GM12878 (cell line): ENCODE measurements around the gene GPR31. TPM values are rescaled to one million over a fixed set of nuclear protein-coding genes. Genes with fewer than 3 reads are reported as not detected.
A peak's percentile ranks its signal among the peaks of the same experiment; 100 is the strongest.

ENCODE experiments used
- ATAC-seq: fragments of 200-7000 bp; cut with Tn5 transposase; 3 replicates; pipeline ENCODE4 v1.9.1; 2020; ENCODE audit warnings: mild to moderate bottlenecking, moderate library complexity
- BruUV-seq: library from RNA; stranded (reverse); fragments of 400-500 nt; replicated peaks from 2 replicates; lab custom pipeline; 2021; lab: Mats Ljungman, UMichigan
- CTCF ChIA-PET: fragments of 300-600 bp; sonication (Branson Sonifier 250); formaldehyde crosslinking; extraction: SDS; loops from one replicate; lab custom pipeline; 2021; ENCODE audit warnings: inconsistent platforms; lab: Yijun Ruan, JAX
- POLR2A ChIA-PET: fragments of 350-600 bp; formaldehyde crosslinking; extraction: SDS; loops from one replicate; lab custom pipeline; 2021; ENCODE audit warnings: inconsistent platforms; lab: Charles Lee
- RAD21 ChIA-PET: fragments of 300-600 bp; sonication (Branson Sonifier 250); formaldehyde crosslinking; loops from one replicate; lab custom pipeline; 2023; ENCODE audit warnings: antibody characterized with exemption; ENCODE audit not compliant: unreplicated experiment; lab: Charles Lee
- SMC1A ChIA-PET: fragments of 300-600 bp; sonication (Branson Sonifier 250); formaldehyde crosslinking; loops from one replicate; lab custom pipeline; 2023; ENCODE audit not compliant: unreplicated experiment, uncharacterized antibody; lab: Charles Lee
- DNase-seq: peaks from one replicate; pipeline ENCODE4 v3.0.0-alpha.2; 2011; ENCODE audit warnings: low read depth, low spot score
- FAIRE-seq: peaks from 3 replicates; lab custom pipeline; 2011; peaks lifted over from hg19 to GRCh38; lab: Jason Lieb, UNC
- H2AFZ ChIP-seq: 2 replicates; pipeline ENCODE4 v1.6.0; 2011; ENCODE audit warnings: low read depth, low read length, control low read depth; ENCODE audit not compliant: control insufficient read depth
- H3K27ac ChIP-seq: 2 replicates; pipeline ENCODE4 v1.5.1; 2011; ENCODE audit warnings: control low read depth; ENCODE audit not compliant: control insufficient read depth, insufficient read depth
- H3K27me3 ChIP-seq, 2 experiments: replicated peaks in 1 of 2; 2 replicates each; pipeline versions ENCODE4 v1.6.0 to v1.6.1; 2011; ENCODE audit warnings: low read length in 1 of 2; ENCODE audit not compliant: control insufficient read depth in 2 of 2, insufficient read depth in 2 of 2
- H3K36me3 ChIP-seq, 2 experiments: 2 replicates each; pipeline ENCODE4 v1.5.1; 2011; ENCODE audit warnings: low read length in 1 of 2; ENCODE audit not compliant: control insufficient read depth in 2 of 2, insufficient read depth in 2 of 2
- H3K4me1 ChIP-seq: 2 replicates; pipeline ENCODE4 v1.6.1; 2011; ENCODE audit warnings: mild to moderate bottlenecking, low read length, moderate library complexity, mixed read lengths; ENCODE audit not compliant: control insufficient read depth, insufficient read depth
- H3K4me2 ChIP-seq: 2 replicates; pipeline ENCODE4 v1.6.0; 2011; ENCODE audit warnings: control low read depth; ENCODE audit not compliant: control insufficient read depth, insufficient read depth
- H3K4me3 ChIP-seq: fragments of 200-600 bp; sonication (generic); 2 replicates; pipeline ENCODE4 v1.5.1; 2016
- H3K79me2 ChIP-seq: 2 replicates; pipeline ENCODE4 v1.6.0; 2011; ENCODE audit warnings: low read length; ENCODE audit not compliant: control insufficient read depth, insufficient read depth
- H3K9ac ChIP-seq: 2 replicates; pipeline ENCODE4 v1.8.0; 2011; ENCODE audit warnings: low read length, control low read depth, mixed read lengths; ENCODE audit not compliant: control insufficient read depth, insufficient read depth
- H3K9me3 ChIP-seq: replicated peaks from 3 replicates; pipeline ENCODE4 v1.5.1; 2011; ENCODE audit warnings: mild to moderate bottlenecking, low read length; ENCODE audit not compliant: control insufficient read depth, insufficient read depth
- H4K20me1 ChIP-seq: 2 replicates; pipeline ENCODE4 v1.6.0; 2011; ENCODE audit not compliant: control insufficient read depth, insufficient read depth
- CREB1 ChIP-seq: IDR thresholded peaks from 2 replicates; pipeline ENCODE4 v1.6.1; 2012; ENCODE audit warnings: low read depth, mild to moderate bottlenecking, inconsistent platforms
- CTCF ChIP-seq, 3 experiments: IDR thresholded peaks in 2 of 3; conservative IDR thresholded peaks in 1 of 3; 2 replicates each; pipeline ENCODE4 v1.5.1; 2011; ENCODE audit warnings: low read depth in 3 of 3, low read length in 3 of 3, mild to moderate bottlenecking in 3 of 3, control low read depth in 2 of 3, moderate library complexity in 2 of 3, inconsistent platforms in 1 of 3, mixed read lengths in 1 of 3; ENCODE audit not compliant: control insufficient read depth in 2 of 3, insufficient read depth in 1 of 3; ENCODE audit errors: extremely low read depth in 1 of 3
- EED ChIP-seq: sonication (generic); IDR thresholded peaks from 2 replicates; pipeline ENCODE4 v1.6.1; 2016; ENCODE audit warnings: antibody characterized with exemption, low read depth
- IKZF1 ChIP-seq: fragments of 450-650 bp; conservative IDR thresholded peaks from 2 replicates; pipeline ENCODE4 v1.6.1; 2017; ENCODE audit warnings: antibody characterized with exemption, mild to moderate bottlenecking
- IKZF2 ChIP-seq, 2 experiments: fragments of 450-650 bp; IDR thresholded peaks; 2 replicates each; pipeline ENCODE4 v1.6.1; 2017; ENCODE audit warnings: mild to moderate bottlenecking in 2 of 2, moderate library complexity in 2 of 2
- NR2F1 ChIP-seq: fragments of 450-650 bp; conservative IDR thresholded peaks from 2 replicates; pipeline ENCODE4 v1.6.1; 2017; ENCODE audit warnings: mild to moderate bottlenecking
- RAD21 ChIP-seq: IDR thresholded peaks from 2 replicates; pipeline ENCODE4 v1.6.1; 2011; ENCODE audit warnings: mild to moderate bottlenecking, low read depth, low read length, moderate library complexity; ENCODE audit not compliant: insufficient read depth
- SKIL ChIP-seq: fragments of 450-650 bp; IDR thresholded peaks from 2 replicates; pipeline ENCODE4 v1.6.1; 2017; ENCODE audit warnings: mild to moderate bottlenecking, low read depth, inconsistent platforms; ENCODE audit not compliant: poor library complexity, severe bottlenecking
- SMC3 ChIP-seq: IDR thresholded peaks from 2 replicates; pipeline ENCODE4 v1.6.1; 2011; ENCODE audit warnings: low read length, improper control_type of control experiment, borderline replicate concordance
- TCF12 ChIP-seq: IDR thresholded peaks from 2 replicates; pipeline ENCODE4 v1.6.1; 2011; ENCODE audit warnings: low read depth, mild to moderate bottlenecking, low read length
- WGBS: methylation state at CpG from one replicate; pipeline ENCODE4 v1.1.6; 2016; ENCODE audit warnings: low lambda C conversion rate; ENCODE audit not compliant: insufficient replicate concordance, insufficient coverage; ENCODE audit errors: missing lambda C conversion rate; 5-methylcytosine and 5-hydroxymethylcytosine counted together
- in situ Hi-C: fragments of 300-500 bp; cut with MboI; formaldehyde crosslinking; loops from 9 replicates; pipeline ENCODE4 v1.14.3; 2018; ENCODE audit warnings: mixed read lengths
- intact Hi-C: fragments of 100-400 bp; cut with micrococcal nuclease; formaldehyde crosslinking; loops from one replicate; pipeline ENCODE4 v1.14.2; 2022; ENCODE audit not compliant: unreplicated experiment
- polyA plus RNA-seq, 11 experiments: library from polyadenylated mRNA; depleted of rRNA in 4 of 11; unstranded in 6 of 11; stranded (reverse) in 5 of 11; fragments of >200 nt; fragmentation: Nextera tagmentation in 4 of 11; fragmentation: Illumina TruSeq in 1 of 11; extraction: Ambion mirVana in 4 of 11; extraction: Trizol in 1 of 11; gene quantifications; 1 replicate in 1 of 11; 2 replicates in 10 of 11; pipeline versions ENCODE4 v1.2.1 to v1.2.3, GENCODE V29; 2011 to 2016; ENCODE audit warnings: inconsistent platforms in 2 of 11, missing spikeins in 2 of 11, low read depth in 1 of 11
- total RNA-seq, 4 experiments: library from RNA; depleted of rRNA in 3 of 4; stranded (reverse); fragments of >200 nt in 3 of 4; fragmentation: Illumina TruSeq in 1 of 4; extraction: Trizol in 1 of 4; gene quantifications; 2 replicates each; pipeline versions ENCODE4 v1.2.1 to v1.2.3, GENCODE V29; 2013 to 2021

GPR31 gene
- total and polyA plus RNA-seq, 10 of the 15 experiments (the other 5 are each of a cell fraction or from before 2014, with no cell fraction given), result not detected

DNA sequence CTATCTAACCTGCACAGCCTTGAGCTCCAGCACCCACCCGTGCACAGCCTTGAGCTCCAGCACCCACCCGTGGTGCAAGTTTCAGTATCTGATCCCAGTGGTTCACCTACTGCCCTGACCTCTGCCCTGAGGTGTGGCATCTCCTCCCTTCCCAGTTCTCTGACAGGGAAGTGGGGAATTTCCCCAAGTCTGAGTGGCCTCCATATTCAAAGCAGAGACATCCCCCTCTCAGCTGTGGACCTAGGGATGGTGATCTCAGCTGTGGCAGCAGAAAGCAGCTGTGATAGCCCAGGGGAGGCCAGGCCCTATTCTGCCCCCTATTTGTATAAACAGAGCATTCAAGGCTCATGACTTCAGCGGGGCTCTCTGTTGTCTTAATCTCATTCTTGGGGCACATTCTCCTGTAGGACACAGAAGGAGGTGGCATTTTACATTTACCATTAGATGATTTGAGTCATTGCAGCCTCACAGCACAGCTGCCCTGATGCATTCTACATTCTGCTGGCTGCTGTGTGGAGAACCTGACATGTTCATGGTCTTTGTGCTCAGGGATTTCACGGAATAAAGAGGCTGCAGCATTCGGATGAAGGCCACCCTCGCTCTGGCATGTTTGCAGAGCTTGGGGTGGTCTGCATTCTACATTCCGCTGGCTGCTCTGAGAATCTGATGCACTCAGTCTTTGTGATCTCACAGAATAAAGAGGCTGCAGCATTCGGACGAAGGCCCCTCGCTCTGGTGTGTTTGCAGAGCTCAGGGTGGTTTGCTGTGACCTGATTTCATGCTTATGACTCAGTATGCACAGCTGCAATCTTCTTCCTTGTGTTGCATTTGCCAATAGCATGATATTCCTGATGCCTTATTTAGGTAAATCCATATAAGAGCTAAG is 16.9 kb downstream of the GPR31 start:
- no peak overlapping the region for H3K4me3 ChIP-seq
- 0 out of 2 replicates have a peak overlapping the region, but pooled peaks have one; percentile 38 for H3K4me2 ChIP-seq
- ChIA-PET RAD21 (interaction anchor here (0.9 to 9.3 kb wide), 25 partner anchors 8 to 370 kb away, joined by 3 to 120 read pairs (median 7); partner anchors contain the start of genes CCR6, CEP43 and RNASET2), SMC1A (interaction anchor here (0.6 to 12.4 kb wide), 21 partner anchors 11 to 366 kb away, joined by 3 to 351 read pairs (median 11); partner anchors contain the start of genes CCR6 and CEP43), CTCF (interaction anchor here (0.7 to 5.6 kb wide), 33 partner anchors 8 to 365 kb away, joined by 3 to 87 read pairs (median 12); partner anchors contain the start of genes CCR6 and CEP43), POLR2A (interaction anchor here (0.6 to 2.0 kb wide), 8 partner anchors 11 to 105 kb away, joined by 3 to 8 read pairs (median 4); no protein-coding TSS in a partner anchor)
- H3K9ac ChIP-seq, result peak overlapping the region; percentile 22; the same call in 1 of the 2 replicates
- 76% methylated on average over 10 of the region's 10 CpGs for WGBS
- 0 out of 3 replicates have a peak, but pooled peaks cover 1% of the 10 kb centered on the region for H3K9me3 ChIP-seq
- TF ChIP-seq SMC3 (peak; percentile 30; the same call in 1 of the 2 replicates), IKZF1 (peak; percentile 52), TCF12 (peak; percentile 41; the same call in 1 of the 2 replicates), RAD21 (peak; percentile 48; the same call in 1 of the 2 replicates), IKZF2 (IDR thresholded peaks at IDR 0.05) (peak in 1 of 2 experiments; percentile 21; a peak in 2 of 4 replicates), EED (0 out of 2 replicates have a peak, but pooled peaks have one; percentile 26), CTCF (IDR thresholded peaks at IDR 0.05 in 2 of 3, conservative IDR thresholded peaks at IDR 0.05 in 1 of 3; ENCODE audit: control insufficient read depth in 2 of 3, extremely low read depth in 1 of 3, insufficient read depth in 1 of 3, low read depth in 3 of 3, low read length in 3 of 3) (peak in 2 of 3 experiments; percentile 5 to 28; a peak in 2 of 6 replicates), CREB1 (no peak), NR2F1 (peak; percentile 54), SKIL (no peak)
- H3K27ac ChIP-seq, result no peak overlapping the region
- H3K27me3 ChIP-seq, result no peaks in the 10 kb centered on the region
- no peak overlapping the region for H2AFZ ChIP-seq
- FAIRE-seq (peak; percentile 41), DNase-seq (no peak), ATAC-seq (peak; percentile 71)
- H3K79me2 ChIP-seq, result no peaks in the 10 kb centered on the region
- in situ Hi-C loops (loop anchor here (25.0 kb wide), 1 partner anchor 129 kb away; no protein-coding TSS in a partner anchor), intact Hi-C loops (no loop called here)
- H4K20me1 ChIP-seq, result no peaks in the 10 kb centered on the region
- peaks cover 0 to 2% of the 10 kb centered on the region in 2 experiments; a peak in 1 of 4 replicates for H3K36me3 ChIP-seq
- BruUV-seq, result no TSS peak
- peaks cover 10% of the 10 kb centered on the region for H3K4me1 ChIP-seq
